Measurements from ENCODE around the gene HMGXB4.

HMGXB4 gene

DNA sequence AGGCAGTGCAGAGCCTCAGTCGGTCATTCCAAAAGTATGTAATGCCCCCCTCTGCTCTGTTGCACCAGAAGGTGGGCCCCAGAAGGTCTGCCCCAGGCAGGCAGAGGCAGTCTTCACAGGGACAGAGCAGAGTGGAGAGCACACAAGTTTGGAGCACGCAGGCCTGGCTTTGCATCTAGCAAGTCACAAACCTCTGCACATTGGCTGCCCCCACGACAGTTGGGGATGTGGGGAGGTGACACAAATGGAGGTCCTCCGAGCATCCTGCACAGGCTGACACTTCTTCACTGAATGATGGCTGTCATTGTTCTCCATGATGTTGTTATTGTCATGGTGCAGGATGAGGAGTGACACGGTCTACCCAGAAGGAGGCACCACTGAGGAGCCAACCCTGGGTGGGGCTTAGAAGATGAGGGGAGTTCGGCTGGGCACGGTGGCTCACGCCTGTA lies 54.3 kb downstream of the HMGXB4 start:
- DNase-seq: no peak

DNA sequence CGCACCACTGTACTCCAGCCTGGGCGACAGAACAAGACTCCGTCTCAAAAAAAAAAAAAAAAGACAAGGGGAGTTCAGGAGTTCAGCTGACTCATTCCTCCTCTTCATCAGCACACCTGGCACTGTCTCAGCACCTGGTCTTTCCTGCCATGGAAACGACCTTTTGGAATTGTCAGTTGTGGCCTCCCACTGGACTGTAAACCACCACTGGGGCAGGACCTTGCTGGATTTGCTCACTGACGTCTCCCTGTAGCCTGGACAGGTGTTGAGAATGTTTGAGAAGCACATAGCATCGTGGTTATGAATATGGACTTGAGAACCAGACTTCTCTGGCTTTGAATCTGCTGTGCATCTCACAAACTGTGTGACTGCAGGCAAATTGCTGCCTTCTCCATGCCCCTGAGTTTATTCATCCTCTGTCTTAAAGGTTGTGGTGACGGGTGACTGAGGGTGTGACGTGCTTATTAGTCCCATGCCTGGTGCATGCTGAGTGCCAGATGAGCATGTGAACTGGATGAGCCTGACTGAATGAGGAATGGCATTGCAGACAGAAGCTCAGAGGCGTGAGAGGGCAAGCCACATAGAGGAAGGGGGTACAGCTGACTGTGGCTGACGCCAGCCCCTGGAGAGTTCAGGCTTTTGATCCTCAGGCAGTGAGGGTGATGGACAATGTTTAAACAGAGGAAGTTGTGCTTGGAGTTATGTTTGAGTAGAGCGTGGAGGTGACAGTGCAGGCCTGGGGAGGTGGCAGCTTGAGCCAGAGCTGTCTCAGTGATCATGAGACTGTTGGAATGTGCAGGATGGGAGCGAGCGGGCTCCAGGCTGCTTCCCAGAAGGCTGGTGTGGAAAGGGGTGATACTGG lies 55.1 kb downstream of the HMGXB4 start:
- no peak for DNase-seq

DNA sequence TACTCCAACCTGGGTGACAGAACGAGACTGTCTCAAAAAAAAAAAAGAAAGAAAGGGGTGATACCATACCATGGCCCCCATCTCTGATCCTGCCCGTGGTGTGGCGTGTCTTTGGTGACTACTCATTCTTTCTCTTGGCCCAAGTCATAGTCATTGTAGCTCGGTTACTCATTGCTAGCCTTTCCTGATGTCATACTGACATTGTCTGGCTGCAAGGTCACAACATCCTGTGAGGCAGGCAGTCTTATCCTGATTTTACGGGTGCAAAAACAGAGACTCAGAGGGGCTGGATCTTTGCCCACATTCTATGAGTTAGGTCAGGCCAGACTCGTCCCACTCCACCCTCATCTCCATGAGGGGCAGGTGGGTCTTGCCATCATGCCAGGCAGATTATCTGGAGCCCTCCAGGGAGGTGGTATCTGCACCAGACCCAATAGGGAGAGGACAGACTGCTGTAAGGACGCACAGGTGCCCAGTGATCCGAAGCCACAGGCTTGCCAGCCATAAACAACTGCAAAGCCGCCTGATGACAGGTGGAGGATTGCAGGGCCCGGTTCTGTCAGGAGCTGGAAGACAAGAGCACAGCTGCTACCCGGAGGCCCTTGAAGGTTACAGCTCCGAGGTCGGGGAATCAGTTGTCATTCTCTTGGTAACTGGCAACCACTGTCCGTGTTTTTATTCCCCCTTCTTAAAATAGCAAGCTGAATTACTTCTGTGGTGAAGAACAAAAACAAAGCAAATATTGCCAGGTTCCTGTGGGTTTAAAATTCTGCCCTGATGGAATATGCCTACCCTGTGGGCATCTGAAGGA lies 56.2 kb downstream of the HMGXB4 start:
- no peak for DNase-seq

DNA sequence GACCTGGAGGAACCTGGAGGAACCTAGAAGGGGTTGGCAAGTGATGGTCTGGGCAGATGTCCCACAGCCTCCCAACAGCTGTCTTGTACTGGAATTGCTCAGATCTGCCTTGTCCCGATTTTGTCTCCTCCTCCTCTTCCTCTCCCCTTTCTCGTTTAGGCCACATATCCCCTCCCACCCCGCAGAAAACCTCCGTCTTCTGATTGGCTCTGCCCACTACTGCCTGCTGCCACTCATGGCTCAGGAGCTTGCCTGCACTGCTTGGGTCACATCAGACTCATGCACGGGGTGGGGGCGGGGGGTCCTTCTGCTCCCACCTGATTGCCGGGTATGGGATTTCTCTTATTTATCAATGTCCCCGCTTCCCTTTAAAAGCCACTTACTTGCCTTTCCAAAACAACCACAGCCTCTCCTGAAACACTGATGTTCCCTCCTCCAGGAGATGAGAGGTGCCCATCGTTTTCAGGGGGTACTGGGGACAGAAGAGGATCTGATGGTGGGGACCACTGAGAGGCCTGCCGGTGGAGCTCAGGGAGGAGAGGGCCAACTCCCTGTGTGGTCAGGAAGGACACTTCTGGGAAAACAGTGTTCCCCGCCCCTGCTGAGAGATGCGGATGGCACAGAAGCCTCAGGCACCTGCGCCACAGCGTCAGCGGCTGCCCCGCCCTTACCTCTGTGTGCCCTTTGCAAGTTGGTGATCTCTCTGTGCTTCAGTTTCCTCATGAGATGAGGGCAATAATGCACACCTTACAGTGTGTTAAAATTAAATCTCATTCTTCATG lies 57.1 kb downstream of the HMGXB4 start:
- DNase-seq: no peak

DNA sequence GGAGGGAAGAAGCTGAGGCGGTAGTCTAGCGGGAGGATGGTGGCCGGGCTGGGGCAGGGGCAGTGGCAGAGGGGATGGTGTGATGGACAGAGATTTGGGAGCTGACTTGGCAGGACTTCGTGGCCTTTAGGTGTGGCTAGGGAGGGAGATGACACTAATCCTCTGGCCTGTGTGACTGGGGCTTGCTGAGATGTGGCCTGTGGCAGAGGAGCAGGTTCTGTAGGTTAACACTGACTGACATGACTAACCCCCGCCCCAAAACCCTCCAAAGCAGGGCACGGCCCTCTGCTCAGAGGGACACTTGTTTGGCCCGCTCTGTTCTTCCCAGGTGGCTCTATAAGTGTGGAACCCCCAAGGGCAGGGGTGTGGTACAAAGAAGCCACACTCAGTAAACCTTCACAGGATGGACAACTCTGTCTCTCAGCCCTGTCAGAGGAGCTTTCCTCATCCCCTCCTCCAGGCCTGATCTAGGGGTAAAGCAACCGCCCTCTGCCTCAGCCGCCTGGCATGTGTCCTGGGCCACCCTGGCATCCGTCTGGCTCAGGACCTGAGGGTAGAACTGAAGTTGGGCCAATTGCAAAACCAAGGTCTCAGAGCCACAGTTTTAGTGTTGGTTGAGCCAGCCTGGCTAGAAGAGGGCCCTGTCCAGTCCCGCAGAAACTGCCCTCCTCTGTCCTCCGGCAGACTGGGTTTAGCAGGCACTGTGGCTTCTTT lies 58.0 kb downstream of the HMGXB4 start:
- DNase-seq: no peak

DNA sequence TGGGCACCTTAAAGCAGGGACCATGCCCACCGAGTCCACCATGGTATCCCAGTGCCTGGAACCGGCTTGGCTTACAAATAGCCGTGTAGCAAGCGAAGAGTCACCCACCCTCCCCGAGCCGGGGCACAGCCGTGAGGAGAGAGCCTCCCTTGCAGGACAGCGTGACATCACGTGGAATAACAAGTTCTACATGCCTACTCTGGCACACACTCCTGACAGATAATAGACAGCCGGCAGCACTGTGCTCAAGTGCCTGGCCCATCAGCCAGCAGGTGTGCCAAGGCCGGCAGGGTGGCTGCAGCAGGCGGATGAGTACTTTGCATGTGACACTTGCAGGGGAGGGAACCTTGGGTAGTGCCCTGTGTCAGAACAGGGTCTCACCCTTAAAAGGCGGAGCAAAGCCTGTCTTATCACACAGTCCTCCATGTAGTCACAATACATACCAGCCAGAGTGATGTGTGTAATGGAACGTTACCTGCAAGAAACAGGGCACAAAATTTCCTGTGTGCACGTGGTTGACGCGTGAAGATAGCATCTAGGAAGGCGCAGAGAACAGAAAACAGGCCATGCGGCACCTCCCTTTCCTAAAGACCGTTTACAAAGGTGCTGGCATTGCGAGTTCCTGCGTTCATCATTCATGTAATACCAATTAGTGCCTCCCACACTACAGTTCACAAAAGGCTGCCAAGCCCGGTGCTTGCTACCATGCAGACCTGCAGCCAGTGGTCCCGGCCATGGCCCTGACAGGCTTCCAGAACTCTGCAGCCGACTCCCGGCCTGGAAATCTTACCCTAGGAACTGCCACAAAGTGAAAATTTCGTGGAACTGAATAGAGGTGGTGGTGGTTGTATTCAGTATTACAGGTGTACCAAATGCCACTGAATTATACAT lies 58.8 kb downstream of the HMGXB4 start:
- no peak for DNase-seq

DNA sequence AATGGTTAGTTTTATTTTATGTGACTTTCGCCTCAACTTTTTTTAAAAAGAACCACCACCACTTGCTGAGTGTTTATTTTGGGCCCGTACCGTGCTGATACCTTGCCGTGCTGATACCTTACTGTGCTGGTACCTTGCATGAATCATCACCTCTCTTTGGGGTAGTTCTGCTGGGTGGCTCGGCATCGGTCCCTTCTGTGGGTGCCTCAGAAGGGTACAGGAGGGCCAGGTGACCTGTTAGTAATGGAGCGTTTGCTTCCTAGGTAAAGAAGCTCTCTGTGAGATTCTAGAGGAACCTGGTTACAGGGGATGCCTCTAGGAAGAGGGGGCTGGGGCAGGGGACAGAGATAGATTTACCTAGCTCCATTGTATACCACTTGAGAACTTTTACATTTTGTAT lies 59.5 kb downstream of the HMGXB4 start:
- DNase-seq: no peak

DNA sequence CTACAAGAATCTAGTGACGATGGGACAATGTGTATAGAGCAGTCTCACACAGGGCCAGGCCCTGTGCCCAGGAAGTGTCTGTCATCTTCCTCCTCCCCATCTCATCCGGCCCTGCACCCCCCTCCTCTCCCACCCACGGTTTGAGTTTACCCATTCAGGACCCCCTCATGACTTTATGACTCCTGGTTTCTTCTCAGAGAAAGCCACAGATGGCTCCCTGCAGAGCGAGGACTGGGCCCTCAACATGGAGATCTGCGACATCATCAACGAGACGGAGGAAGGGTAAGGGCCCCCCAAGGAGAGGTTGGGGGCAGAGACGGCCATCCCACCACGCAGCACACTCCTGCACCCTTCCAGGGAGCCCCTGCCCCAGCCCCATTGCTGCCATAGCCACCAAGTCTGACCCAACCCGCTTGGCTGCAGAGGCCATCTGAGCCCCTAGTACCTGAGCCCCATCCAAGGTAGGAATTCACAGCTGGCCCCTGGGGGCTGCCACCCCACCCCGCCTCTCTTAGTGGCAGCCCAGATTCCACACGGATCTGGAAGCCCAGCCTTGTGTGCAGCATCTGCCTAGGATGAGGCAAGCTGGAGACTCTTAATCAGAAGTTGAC lies 60.5 kb downstream of the HMGXB4 start:
- no peak for DNase-seq

DNA sequence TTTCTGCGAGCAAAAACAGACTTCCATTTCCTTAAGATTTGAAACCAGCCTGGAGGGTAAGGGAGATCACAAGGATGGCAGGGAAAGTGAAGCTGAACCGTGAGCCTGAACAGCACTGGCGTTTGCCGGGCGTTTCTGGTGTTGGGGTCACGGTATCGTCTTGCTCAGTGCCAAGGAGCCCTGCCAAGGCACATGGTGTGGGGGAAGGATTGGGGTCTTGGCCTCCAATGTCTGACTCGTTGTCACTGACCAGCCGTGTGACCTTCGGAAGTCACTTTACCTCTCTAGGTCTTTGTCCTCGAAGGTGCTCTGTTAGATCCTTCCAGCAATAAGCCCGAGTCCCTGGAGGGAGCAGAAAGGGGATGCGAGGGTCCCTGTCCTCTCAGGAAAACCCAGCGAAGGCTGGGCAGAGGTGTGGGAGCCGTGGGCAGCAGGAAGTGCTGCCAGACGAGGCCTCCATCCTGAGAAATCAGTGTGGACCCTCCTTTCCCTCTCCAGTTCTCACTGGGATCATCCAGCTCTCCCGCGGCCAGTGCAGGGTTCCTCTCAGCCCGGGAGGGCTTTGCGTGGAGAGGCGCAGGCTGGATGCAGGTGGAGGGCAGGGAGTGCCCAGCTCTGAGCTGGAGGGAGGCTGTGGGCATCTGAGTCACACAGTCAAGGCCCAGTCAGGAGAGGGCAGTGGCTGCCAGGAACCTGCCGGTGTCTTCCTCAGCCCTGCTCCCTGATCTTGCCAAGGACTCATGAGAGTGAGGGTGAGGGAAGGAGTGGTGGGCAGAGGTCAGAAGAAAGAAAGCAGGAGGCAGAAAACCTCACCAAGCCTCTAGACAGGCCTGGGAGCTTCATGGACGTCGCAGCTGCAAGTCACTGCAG lies 61.3 kb downstream of the HMGXB4 start:
- DNase-seq: no peak

DNA sequence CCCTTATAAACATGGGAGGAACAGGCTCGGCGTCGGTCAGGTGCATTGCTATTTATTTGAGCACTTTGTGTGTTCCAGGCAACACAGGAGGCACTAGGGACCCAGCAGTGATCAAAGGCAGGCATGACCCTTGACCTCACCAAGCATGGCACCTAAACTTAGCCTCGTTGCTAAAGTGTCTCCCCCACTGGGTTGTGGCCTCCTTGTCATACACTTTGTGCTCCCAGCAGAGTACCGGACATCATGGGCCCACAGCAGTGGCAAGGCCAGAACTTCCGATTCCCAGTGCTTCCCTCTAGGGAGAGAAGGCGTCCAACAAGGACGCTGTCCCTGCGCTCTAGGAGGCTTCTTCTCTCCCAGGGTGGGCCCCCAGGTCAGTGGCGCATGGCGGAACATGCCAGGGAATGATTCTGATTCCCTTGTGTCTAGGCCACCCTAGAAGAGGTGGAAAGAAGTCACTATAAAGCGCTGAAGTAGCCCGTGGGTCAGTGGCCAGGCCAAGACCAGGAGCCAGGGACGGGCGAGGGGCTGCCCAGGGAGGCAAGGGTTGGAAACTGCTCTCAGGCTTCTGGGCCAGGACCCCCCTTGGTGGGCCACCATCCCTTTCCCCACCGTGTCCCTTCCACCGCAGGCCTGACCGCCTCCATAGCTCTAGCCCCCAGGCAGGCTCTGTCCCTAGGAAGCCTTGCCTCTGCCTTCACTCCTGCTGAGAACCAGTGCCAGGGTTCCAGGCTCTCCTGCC lies 62.1 kb downstream of the HMGXB4 start:
- DNase-seq: no peak

DNA sequence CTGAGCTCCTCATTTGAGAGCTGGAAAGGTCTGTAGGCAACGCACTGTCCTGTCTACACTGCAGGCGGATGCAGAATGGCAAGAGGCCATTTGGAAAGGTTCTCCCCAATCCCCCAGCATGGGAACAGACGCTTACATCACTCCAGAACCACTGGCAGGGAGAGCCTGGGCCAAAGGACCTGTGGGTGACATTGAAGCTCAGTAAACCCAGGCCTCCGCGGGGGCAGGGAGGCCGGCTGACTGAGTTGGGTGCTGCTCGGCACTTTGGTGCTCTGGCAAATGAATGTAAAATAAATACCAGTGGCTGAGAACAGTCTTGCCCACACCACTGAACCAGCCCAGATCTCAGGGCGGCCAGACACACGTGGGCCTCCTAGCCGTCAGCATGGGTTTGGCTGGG lies 64.8 kb downstream of the HMGXB4 start:
- DNase-seq: no peak

DNA sequence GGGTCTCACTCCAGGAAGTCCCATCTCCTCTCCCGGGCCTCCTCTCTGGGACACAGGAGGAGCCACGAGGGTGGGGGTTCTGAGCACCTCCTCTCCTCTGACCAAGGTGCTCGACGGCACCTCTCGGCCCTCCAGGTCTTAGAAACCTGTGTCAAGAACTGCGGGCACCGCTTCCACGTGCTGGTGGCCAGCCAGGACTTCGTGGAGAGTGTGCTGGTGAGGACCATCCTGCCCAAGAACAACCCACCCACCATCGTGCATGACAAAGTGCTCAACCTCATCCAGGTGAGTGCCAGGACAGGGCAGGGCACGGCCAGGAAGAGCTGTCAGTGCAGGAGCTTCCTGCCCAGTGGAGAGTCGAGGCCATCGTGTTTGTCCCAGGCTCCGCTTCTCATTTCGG lies 65.6 kb downstream of the HMGXB4 start:
- DNase-seq: no peak

DNA sequence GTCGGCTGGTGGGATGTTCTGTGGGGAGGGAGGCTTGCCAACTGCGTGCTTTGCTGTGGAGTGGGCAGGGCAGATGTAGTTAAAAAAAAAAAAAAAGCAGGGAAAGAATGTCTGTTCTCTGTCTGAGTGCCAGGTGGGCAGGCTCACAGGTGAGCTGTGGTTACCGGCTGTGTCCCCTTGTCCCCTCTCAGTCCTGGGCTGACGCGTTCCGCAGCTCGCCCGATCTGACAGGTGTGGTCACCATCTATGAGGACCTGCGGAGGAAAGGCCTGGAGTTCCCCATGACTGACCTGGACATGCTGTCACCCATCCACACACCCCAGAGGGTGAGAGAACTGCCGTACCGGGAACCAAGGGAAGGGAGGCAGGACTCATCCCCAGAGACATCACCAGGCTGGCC lies 66.0 kb downstream of the HMGXB4 start:
- no peak for DNase-seq

DNA sequence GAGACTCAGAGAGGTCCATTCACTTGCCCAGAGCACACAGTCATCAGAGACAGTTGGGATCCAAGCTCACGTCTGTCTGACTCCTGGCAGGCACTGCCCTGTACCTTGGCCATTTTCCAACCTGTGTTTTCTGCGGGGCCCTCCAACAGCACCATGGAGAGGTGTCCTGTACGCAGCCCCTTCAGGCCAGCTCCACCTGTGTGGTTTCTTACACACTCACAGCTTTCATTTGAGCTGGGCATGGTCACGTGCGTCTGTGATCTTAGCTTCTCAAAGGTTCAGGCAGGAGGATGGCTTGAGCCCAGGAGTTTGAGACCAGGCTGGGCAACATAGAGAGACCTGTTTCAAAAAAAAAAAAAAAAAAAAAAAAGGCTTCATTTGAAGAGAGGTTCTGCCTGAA lies 66.8 kb downstream of the HMGXB4 start:
- DNase-seq: no peak

DNA sequence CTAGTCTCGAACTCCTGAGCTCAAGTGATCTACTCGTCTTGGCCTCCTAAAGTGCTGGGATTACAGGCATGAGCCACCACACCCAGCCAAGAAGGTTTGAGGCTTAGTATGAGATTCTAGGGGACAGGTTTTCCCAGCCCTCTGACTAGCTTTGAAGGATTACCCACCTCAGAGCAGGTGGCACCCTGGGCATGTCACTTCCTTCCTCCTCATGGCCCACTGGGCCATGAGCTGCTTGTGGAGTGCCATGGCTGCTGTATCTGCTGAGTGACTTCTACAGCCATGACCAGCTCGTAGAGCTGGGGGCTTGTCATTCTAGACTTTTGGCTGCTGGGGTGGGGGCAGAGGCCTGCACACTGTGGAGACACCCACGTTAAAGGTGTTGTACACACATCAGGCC lies 67.5 kb downstream of the HMGXB4 start:
- DNase-seq: no peak

DNA sequence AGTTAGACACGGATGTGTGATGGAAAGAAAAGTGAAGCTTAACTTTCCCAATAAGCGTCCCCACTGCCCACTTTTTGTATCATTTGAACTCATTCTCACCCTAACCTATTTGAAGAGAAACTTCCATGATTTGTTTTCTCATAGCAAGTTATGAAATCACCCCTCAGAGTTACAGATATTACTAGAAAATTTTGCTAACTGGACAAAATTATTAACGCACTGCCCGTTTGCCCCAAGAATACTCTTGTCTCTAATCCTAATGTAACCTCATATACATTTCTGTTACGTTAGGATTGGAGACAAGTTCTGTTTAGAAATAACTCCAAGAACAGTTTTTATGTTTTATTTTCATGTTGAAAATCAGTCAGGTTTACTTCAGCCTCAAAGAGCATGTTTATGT lies 67.9 kb downstream of the HMGXB4 start:
- DNase-seq: no peak

DNA sequence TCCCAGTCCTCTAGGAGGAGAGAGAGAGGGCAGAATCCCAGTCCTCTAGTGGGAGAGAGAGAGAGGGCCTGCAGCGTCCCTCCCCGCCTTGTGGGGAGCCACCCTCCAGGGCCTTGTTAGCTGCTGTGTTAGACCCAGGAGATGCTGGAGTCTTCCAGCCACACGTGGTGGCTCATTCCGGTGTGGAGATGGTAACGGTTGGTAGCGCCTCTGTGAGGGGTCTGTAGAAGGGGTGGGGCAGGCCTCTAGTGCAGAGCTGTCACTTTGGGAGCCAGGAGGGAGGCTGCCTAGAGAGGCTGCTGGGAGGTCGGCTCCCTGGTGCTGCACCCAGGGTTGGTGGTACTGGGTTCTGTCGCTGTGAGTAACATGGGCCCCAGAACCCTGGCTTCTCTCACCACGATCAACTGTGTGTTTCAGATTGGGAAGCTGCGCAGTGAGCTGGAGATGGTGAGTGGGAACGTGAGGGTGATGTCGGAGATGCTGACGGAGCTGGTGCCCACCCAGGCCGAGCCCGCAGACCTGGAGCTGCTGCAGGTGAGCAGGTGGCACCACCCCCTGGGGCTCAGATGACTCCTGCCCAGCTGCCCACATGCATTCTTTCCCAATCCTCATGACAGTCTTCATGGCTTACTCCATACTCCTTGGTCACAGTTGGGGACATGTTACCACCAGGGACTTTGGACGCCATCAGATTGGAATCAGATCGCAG lies 69.7 kb downstream of the HMGXB4 start:
- no peak for DNase-seq

DNA sequence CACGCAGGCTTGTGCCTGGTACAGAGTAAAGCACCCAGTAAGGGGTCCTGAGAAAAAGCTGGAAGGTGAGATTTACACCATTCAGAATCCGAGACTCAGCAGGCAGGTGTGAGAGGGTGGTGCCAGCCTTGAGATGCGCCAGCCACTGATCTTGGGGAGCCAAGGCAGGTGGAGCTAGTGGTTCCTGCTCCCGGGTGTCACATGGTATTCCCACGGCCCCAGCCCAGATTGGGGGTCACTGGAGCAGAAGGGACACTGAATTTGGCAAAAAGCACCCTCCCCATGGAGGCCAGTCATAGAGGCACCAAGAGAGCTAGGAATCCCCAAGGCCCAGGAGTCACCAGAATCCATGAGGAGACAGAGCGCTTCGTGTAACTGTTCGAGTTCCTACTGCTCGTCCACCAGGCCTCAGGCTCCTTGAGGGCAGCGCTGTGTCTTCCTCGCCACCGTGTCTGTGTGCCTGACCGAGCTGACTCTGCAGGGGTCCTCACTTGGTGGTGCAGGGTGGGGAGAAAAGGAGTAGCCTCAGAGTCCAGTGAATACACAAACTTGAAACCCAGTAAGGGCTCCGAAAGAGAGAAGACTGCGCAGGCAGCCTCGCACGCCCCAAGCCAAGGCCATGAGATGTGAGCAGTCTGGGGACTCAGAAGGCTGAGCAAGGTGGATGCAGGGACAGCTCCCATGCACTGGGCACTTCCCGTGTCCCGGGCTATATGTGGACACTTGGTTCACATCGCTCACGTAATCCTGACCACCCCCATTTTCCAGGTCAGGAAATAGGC lies 70.6 kb downstream of the HMGXB4 start:
- DNase-seq: no peak

Measured in CD4-positive, alpha-beta T cell treated with Interleukin-15 for 1 hour (primary cell).